DND-41 (cell line): ENCODE results near the gene SOCS3.

ENCODE experiments used
- EZH2 ChIP-seq: IDR thresholded peaks from 3 replicates; pipeline ENCODE4 v1.6.1; 2012; ENCODE audit warnings: borderline replicate concordance, low read depth, mild to moderate bottlenecking, moderate library complexity, low read length, inconsistent platforms; ENCODE audit not compliant: severe bottlenecking
- TF ChIP-seq, protein P1 (sequence below): IDR thresholded peaks from 2 replicates; pipeline ENCODE4 v1.5.1; 2012; ENCODE audit warnings: borderline replicate concordance, low read length, moderate library complexity, mild to moderate bottlenecking; ENCODE audit not compliant: poor library complexity, severe bottlenecking; ENCODE audit errors: extremely low read depth

DNA sequence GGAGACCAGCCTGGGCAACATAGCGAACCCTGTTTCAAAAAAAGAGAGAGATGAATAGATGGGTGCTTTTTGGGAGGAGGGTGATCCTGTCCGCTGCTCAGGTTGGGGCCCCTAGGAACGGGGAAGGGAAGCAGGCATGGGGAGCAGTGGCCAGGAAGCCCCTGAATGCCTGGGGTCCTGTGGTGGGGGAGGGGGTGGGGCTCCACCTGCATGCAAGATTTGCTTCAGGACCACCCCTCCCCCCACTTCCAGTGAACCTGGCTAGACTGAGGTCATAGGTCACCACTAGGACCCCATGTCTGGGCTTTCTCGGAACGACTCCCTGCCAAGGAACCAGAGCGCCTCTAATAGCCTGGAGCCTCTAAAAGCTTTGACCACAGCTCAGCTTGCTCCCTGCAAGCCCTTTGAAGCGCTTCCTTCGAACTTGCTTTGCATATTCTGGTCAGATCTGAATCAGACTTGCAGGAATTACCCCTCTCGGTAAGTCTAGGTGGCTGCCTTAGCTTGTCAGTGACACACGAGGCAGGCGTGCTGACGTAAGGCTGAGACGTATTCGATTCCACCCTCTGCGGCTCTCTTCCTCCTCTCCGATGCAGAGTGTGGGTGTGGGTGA is 3.7 kb downstream of the SOCS3 start:
- TF ChIP-seq, protein P1, sequence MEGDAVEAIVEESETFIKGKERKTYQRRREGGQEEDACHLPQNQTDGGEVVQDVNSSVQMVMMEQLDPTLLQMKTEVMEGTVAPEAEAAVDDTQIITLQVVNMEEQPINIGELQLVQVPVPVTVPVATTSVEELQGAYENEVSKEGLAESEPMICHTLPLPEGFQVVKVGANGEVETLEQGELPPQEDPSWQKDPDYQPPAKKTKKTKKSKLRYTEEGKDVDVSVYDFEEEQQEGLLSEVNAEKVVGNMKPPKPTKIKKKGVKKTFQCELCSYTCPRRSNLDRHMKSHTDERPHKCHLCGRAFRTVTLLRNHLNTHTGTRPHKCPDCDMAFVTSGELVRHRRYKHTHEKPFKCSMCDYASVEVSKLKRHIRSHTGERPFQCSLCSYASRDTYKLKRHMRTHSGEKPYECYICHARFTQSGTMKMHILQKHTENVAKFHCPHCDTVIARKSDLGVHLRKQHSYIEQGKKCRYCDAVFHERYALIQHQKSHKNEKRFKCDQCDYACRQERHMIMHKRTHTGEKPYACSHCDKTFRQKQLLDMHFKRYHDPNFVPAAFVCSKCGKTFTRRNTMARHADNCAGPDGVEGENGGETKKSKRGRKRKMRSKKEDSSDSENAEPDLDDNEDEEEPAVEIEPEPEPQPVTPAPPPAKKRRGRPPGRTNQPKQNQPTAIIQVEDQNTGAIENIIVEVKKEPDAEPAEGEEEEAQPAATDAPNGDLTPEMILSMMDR = no peak
- no peak for TF ChIP-seq EZH2
